HG02763 (cell line): ENCODE results near the gene TAOK1.
"Not testable (repeated sequence)": the region's sequence is repeated elsewhere in the genome, so short reads cannot be mapped to it uniquely, and the experiment has no call there.

Experiments
- ATAC-seq: cut with Tn5 transposase; IDR thresholded peaks from one replicate; pipeline ENCODE4 v1.9.1; 2021; ENCODE audit warnings: mild to moderate bottlenecking, moderate library complexity; ENCODE audit not compliant: unreplicated experiment

TAOK1 gene

DNA sequence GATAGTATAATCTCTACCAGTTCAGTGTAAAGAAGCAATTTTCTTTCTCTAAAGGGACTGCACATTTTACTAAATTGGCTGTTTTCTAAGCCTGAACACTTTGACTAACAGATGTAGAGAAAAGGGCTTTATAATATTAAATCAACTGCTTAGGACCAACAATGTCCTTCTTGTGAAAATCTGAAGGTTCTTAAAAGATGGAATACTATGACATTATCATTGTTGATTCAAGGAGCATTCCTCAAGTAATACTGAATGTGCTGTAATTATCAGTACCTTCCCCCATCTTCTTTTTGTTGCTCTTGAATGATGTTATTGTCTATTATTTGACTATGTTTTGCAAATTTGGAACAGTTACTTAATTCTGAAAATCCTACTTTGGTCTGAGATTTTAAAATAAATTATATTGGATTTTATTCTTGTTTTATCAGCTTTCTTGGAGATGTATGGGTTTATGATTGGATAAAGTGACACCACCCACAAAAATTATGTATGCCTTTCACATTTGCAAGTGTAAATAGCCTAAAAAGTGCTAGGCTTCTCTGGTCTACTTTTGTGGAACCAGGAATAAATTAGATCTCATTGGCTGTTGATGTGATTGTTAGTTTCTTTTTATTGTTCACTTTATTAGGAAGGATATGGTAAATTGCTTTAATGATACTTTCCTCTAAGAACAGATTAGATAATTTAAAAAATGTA, 53.0 kb downstream of the TAOK1 start:
- no peak for ATAC-seq

DNA sequence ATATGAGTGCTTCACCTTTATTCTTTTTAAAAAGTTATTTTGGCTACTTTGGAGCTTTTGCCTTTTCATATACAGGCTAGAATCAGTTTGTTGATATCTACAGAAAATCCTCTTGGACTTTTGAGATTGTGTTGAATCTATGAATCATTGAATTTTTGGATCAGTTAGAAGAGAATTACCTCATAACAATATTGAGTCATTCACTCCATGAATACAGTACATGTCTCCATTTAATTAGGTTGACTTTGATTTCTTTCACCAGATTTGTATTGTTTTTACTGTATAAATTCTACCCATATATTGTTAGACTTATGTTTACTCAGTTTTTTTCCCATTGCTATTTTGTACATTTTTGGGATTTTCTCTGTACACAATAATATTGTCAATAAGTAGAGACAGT, 54.4 kb downstream of the TAOK1 start:
- no peak for ATAC-seq

GRCh38 chr17:29445844-29446243, 55.7 kb downstream of the TAOK1 start:
- no peak for ATAC-seq

- ATAC-seq = no peak
Observed at GRCh38 chr17:29449865-29450671, 59.9 kb downstream of the TAOK1 start.

GRCh38 chr17:29451121-29451742, 61.1 kb downstream of the TAOK1 start:
- ATAC-seq = no peak

DNA sequence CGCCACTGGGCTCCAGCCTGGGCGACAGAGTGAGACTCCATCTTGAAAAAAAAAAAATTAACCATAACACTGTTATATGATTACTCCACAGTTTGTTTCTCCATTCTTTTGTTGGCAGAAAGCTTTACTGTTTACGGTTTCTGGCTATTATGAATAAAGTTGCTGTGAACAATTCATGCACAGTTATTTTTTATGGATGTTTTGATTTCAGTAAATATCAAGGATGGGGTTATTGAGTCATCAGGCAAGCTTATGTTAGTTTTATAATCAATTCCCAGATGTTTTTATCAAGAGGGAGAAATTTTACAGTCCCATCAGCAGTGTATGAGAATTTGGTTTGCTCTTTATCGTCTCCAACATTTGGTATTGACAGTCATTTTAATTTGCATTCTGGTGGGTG, 67.9 kb downstream of the TAOK1 start:
- no peak for ATAC-seq

DNA sequence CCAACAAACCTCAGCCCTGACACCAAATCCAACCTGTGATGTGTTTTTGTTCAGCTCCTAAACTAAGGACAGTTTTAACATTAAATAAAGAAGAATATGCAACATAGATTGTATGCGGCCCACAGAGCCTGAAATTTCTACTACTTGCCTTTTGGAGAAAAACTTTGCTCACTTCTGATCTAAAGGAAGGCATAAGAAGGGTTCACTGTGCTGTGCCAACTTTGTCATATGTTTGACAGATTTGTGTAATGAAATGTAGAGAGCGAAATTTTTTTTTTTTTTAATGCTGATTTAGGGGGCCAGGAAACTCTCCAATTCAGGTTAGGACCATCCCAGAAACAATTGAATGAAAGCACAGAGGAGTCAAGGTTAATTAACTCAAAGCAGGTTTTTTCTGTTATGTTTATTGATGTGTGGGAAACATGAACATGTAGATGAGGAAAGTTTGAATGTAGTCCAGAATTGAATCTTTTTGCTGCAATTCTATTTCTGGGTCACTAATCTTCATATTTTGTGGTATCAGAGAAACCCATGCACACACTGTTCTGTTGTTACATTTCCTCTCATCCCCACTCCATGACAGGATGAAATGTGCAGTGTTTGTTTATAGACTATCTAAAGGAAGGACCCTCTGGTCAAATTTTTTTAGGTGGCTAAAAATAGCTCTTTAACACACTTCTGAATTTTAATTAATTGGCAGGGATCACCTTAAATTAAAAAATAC, 71.5 kb downstream of the TAOK1 start:
- ATAC-seq = no peak

DNA sequence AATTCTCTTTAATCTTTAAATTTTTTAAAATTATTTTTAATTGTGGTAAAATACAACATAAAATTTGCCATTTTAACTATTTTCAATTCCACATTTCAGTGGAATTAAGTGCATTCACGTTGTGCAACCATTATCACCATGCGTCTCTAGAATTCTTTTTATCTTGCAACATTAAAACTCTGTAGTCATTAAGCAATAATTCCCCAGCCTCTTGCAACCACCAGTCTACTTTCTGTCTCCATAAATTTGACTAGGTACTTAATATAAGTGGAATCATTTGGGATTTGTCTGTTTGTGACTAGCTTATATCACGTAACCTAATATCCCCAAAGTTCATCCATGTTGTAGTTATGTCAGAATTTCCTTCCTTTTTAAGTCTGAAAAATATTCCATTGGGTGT, 79.1 kb downstream of the TAOK1 start:
- ATAC-seq = no peak

DNA sequence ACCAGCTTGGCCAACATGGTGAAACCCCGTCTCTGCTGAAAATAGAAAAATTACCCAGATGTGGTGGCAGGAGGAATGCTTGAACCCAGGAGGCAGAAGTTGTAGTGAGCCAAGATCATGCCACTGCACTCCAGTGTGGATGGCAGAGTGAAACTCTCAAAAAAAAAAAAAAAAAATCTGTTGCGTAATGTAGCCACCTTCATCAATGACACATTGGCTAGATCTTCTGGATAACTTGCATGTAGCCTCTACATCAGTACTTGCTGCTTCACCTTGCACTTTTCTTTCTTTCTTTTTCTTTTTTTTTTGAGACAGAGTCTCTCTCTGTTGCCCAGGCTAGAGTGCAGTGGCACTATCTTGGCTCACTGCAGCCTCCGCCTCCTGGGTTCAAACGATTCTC, 83.3 kb downstream of the TAOK1 start:
- not testable (repeated sequence) for ATAC-seq

GRCh38 chr17:29474297-29474696, 84.1 kb downstream of the TAOK1 start:
- no peak for ATAC-seq

DNA sequence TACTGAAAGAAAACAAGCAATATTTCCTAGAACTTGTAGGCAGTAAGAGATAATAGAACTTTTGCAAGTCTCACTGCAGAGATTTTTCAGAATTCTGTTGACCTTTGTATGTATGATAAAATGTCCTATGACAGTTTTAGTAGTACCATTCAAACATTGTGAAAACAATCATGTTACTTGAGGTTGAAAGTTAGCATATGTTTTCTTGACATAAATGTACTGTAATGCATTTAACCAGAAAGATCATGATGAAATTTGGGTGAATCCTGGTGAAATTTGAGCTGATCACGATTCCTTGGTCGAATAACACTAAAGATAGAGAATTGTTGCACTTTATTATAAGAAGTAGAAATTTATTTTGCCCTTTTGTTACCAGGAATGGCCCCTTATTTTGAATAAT, 85.7 kb downstream of the TAOK1 start:
- no peak for ATAC-seq

DNA sequence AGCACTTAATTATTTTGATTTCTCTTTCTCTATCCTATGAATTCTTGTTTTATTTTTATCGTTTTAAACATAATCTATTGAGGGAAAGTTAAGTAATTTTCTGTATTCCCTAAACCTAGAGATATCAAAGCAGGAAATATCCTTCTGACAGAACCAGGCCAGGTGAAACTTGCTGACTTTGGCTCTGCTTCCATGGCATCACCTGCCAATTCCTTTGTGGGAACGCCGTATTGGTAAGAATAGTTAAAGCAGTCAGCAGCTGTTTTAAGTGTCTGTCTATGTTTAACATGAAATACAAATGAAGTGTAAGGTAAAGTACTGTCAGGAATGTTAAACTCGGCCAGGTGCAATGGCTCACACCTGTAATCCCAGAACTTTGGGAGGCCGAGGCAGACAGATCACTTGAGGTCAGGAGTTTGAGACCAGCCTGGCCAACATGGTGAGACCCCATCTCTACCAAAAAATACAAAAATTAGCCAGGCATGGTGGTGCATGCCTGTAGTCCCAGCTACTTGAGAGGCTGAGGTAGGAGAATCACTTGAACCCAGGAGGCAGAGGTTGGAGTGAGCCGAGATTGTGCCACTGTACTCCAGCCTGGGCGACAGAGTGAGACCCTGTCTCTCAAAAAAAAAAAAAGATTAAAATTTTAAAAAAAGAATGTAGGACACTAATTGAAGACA, 90.2 kb downstream of the TAOK1 start:
- ATAC-seq = not testable (repeated sequence)

DNA sequence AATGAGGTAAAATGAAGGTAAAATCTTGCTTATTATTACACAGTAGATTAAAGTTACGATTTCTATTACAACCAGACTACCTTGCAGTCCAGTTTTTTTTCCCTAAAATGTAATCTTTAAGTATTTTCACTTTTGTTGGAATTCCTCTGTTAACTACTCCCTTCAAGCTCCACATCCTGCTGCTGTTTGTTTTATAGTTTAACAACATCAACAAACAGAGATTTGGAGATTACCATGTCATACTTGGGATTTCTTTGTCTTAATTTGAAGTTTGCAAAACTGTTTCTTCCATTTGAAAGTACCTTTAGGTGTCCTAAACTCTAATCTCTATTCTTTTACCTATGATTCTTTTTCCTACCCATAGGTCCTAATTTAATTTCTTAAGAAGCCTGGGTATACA, 93.3 kb downstream of the TAOK1 start:
- no peak for ATAC-seq

- ATAC-seq = no peak
Observed at GRCh38 chr17:29495011-29495410, 104.8 kb downstream of the TAOK1 start.

- ATAC-seq = no peak
Observed at GRCh38 chr17:29504711-29505110, 114.5 kb downstream of the TAOK1 start.

DNA sequence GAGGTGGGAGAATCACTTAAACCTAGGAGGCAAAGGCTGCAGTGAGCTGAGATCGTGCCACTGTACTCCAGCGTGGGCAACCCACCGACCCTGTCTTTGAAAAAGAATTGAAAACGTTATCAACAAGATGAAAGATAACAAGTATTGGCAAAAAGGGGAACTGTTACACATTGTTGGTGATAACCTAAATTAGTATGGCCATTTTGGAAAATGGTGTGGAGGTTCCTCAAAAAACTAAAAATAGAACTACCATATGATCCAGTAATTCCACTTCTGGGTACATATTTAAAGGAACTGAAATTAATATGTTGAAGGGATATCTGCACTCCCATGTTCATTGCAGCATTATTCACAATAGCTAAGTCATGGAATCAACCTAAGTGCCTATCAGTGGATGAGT, 115.7 kb downstream of the TAOK1 start:
- ATAC-seq = no peak

DNA sequence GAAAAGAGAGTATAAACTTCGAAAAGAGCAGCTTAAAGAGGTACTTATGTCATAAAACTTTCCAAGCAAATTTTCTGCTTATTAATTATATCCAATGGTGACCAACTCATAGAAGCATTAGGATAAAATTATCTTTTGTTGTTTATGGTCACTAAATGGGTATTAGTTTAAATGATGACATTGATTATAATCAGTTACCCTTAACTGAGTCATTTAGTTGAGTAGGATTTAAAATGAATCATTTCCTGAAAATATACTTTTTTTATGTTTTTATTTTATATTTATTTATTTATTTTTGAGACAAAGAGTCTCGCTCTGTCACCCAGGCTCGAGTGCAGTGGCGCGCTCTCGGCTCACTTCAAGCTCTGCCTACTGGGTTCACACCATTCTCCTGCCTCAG, 120.8 kb downstream of the TAOK1 start:
- ATAC-seq = no peak

GRCh38 chr17:29514792-29515191, 124.6 kb downstream of the TAOK1 start:
- ATAC-seq = no peak

DNA sequence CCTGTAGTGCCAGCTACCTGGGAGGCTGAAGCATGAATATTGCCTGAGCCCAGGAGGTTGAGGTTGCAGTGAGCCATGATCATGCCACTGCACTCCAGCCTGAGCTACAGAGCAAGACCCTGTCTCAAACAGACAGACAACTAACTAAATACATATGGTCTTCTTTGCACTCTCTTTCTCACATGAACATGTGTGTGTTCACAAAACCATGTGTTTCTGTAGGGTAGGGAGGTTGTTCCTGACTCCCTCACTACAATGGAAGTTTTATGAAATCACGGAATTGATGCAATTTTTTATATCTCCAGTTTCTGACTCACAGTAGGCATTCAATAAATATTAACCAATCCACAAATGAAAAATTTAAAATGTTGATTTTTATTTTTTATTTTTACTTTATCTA, 128.2 kb downstream of the TAOK1 start:
- no peak for ATAC-seq

DNA sequence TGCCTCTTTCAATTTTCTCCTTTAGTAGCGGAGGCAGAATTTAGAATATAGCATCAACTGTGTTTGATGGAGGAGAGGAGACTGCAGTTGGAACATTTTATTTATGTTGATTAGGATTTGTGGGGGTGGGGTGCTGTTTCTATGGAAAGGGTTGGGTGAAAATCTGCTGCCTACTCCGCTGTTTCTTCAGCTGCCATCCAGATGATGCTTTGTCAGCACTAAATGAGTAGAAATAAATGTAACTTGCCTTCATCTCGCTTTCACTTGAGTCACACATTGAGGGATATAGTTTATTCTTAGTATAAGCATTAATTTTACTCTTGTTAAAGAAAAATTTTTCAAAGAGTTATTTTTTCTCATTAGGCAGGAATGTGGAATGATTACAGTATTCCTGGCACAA, 134.5 kb downstream of the TAOK1 start:
- ATAC-seq = no peak

DNA sequence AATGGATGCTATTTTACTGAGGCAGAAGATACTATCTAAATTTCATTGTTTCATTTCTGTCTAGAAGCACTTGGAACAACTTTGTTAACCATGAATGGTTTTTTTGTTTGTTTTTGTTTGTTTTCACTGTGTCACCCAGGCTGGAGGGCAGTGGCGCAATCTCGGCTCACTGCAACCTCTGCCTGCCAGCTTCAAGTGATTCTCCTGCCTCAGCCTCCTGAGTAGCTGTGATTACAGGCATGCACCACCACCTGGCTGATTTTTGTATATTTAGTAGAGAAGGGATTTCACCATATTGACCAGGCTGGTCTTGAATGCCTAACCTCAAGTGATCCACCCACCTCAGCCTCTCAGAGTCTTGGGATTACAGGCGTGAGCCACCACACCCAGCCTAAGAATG, 136.2 kb downstream of the TAOK1 start:
- ATAC-seq = no peak
